Heart left ventricle (tissue), 13 donors: ENCODE measurements around the gene LRRC55.

Experiments used
- CTCF ChIP-seq, 12 donors: fragments of 200-600 bp; sonication (generic) in 4 of 12; IDR thresholded peaks; one replicate each; pipeline versions ENCODE4 v1.5.0 to v1.8.0; 2018 to 2022; ENCODE audit warnings: antibody characterized with exemption in 12 of 12, mild to moderate bottlenecking in 5 of 12
- POLR2A ChIP-seq, 2 donors: fragments of 450-650 bp; IDR thresholded peaks; one replicate each; pipeline ENCODE4 v1.6.1; 2017; ENCODE audit warnings: antibody characterized with exemption in 2 of 2, mild to moderate bottlenecking in 2 of 2, moderate library complexity in 2 of 2
- donor health status: ischemic (EF 13 %, LVEDD 7.1; RV severe dilation, severe dysfunction).
- donor health status: DM: no; HTN: yes; CAD: no.
- donor health status: DM: no; HTN: no; CAD: no.
- donor health status: ischemic (EF 25% LVEDD 6.9; RV normal size, moderate dysfunction).
- donor health status: ischemic (EF 25% LVEDD 5.7; RV mildly dilated, moderate dysfunction).
- donor health status: ischemic (EF 35%, LVEDD 5.7; RV mildly dilated, moderate dysfunction).
- donor health status: nonischemic (EF 11% LVEDD 7.7; RV severe dilation, severe dysfunction).
- donor health status: DM: yes; HTN: yes; CAD: no.
- donor health status: PGD.
- donor health status: ischemic (EF 29% LVEDD 5.4; RV normal size, mild dysfunction).
- donor health status: nonischemic (EF 23%, LVEDD 6.1; RV moderate dilation, normal function).

GRCh38 chr11:57161351-57161750, 20.4 kb upstream of the LRRC55 start:
- no peak for TF ChIP-seq CTCF (IDR thresholded peaks at IDR 0.05)
- no peak for TF ChIP-seq POLR2A (IDR thresholded peaks at IDR 0.05)
